Common myeloid progenitor, CD34-positive (primary cell): ENCODE measurements around the gene GMPR2.

Experiments used
- CTCF ChIA-PET: fragments of 350-600 bp; sonication (Branson Sonifier 250); formaldehyde crosslinking; loops from one replicate; lab custom pipeline; 2021; ENCODE audit warnings: antibody characterized with exemption; lab: Charles Lee
- POLR2A ChIA-PET: fragments of 350-600 bp; sonication (Branson Sonifier 250); formaldehyde crosslinking; loops from one replicate; lab custom pipeline; 2021; ENCODE audit warnings: antibody characterized with exemption; lab: Charles Lee
- DNase-seq, 3 donors: peaks; one replicate each; pipeline versions ENCODE4 v3.0.0 to v3.0.0-alpha.2; 2013
- H3K27ac ChIP-seq, 2 experiments: 1 replicate in 1 of 2; 2 replicates in 1 of 2; pipeline ENCODE4 v1.7.0; 2013; ENCODE audit warnings: inconsistent platforms in 2 of 2, low read length in 2 of 2, mild to moderate bottlenecking in 2 of 2, low read depth in 1 of 2, moderate library complexity in 1 of 2; ENCODE audit not compliant: severe bottlenecking in 2 of 2, insufficient read depth in 1 of 2, poor library complexity in 1 of 2
- H3K27me3 ChIP-seq, 5 experiments: replicated peaks in 2 of 5; 1 replicate in 3 of 5; 2 replicates in 2 of 5; pipeline versions ENCODE4 v1.6.1 to v1.7.0; 2013; ENCODE audit warnings: low read length in 4 of 5, mild to moderate bottlenecking in 2 of 5, moderate library complexity in 2 of 5, inconsistent platforms in 1 of 5; ENCODE audit not compliant: insufficient read depth in 5 of 5, control insufficient read depth in 4 of 5
- H3K36me3 ChIP-seq, 4 experiments: 1 replicate in 2 of 4; 2 replicates in 2 of 4; pipeline versions ENCODE4 v1.6.1 to v1.7.0; 2013; ENCODE audit warnings: low read length in 3 of 4, control low read depth in 1 of 4, mild to moderate bottlenecking in 1 of 4; ENCODE audit not compliant: control insufficient read depth in 4 of 4, insufficient read depth in 4 of 4
- H3K4me1 ChIP-seq, 4 experiments: 1 replicate in 3 of 4; 2 replicates in 1 of 4; pipeline versions ENCODE4 v1.6.1 to v1.7.1; 2013; ENCODE audit warnings: low read length in 3 of 4, mild to moderate bottlenecking in 3 of 4, control low read depth in 1 of 4, inconsistent platforms in 1 of 4, moderate library complexity in 1 of 4; ENCODE audit not compliant: control insufficient read depth in 4 of 4, insufficient read depth in 4 of 4; ENCODE audit errors: control extremely low read depth in 1 of 4
- H3K4me3 ChIP-seq, 7 experiments: 1 replicate in 4 of 7; 2 replicates in 3 of 7; pipeline versions ENCODE4 v1.5.1 to v1.7.0; 2013; ENCODE audit warnings: mild to moderate bottlenecking in 7 of 7, low read length in 6 of 7, moderate library complexity in 6 of 7, inconsistent platforms in 2 of 7, low read depth in 2 of 7, control low read depth in 1 of 7; ENCODE audit not compliant: insufficient read depth in 4 of 7, control insufficient read depth in 1 of 7; ENCODE audit errors: extremely low read depth in 1 of 7
- H3K9me3 ChIP-seq, 5 experiments: 1 replicate in 4 of 5; 2 replicates in 1 of 5; pipeline versions ENCODE4 v1.6.1 to v1.7.1; 2013; ENCODE audit warnings: low read length in 4 of 5, mild to moderate bottlenecking in 2 of 5, inconsistent platforms in 1 of 5, low read depth in 1 of 5, moderate library complexity in 1 of 5; ENCODE audit not compliant: control insufficient read depth in 4 of 5, insufficient read depth in 2 of 5; ENCODE audit errors: control extremely low read depth in 1 of 5
- WGBS: methylation state at CpG from one replicate; pipeline ENCODE4 v1.1.5; 2013; ENCODE audit not compliant: insufficient coverage; 5-methylcytosine and 5-hydroxymethylcytosine counted together

The GMPR2 gene

GRCh38 chr14:24187539-24187915 is 45.2 kb upstream of the GMPR2 start:
- Histone ChIP-seq H3K4me3 (peak overlapping the region in 5 of 7 experiments; percentile 68 to 90 (median 81)), H3K9me3 (no peaks in the 10 kb centered on the region), H3K27ac (peak overlapping the region in 1 of 2 experiments; percentile 77), H3K36me3 (peaks cover 13 to 72% (median 40%) of the 10 kb centered on the region in 4 experiments), H3K27me3 (no peaks in the 10 kb centered on the region), H3K4me1 (peaks cover 0 to 25% (median 20%) of the 10 kb centered on the region in 4 experiments)
- WGBS: 100% methylated on average over 1 of the region's 2 CpGs
- CTCF ChIA-PET: interaction anchor here (0.9 to 4.4 kb wide), 5 partner anchors 14 to 55 kb away, joined by 4 to 19 read pairs (median 6); partner anchors contain the start of genes CHMP4A, IRF9, REC8 and TINF2
- no peak for DNase-seq
- POLR2A ChIA-PET: no interaction called here

GRCh38 chr14:24188251-24189058 is 44.3 kb upstream of the GMPR2 start, which contains the start of gene IPO4:
IPO4 (minus strand) TSS chr14:24188816; CDS start chr14:24188787, 29 bp downstream.
- Histone ChIP-seq H3K9me3 (no peaks in the 10 kb centered on the region), H3K27me3 (no peaks in the 10 kb centered on the region), H3K27ac (peak within 1 kb of the TSS; percentile 46 to 77), H3K4me1 (peaks cover 0 to 25% (median 20%) of the 10 kb centered on the region in 4 experiments), H3K36me3 (peaks cover 13 to 70% (median 38%) of the 10 kb centered on the region in 4 experiments), H3K4me3 (peak within 1 kb of the TSS; percentile 65 to 90 (median 79))
- peak; percentile 98 for DNase-seq
- under 1% methylated on average over 57 of the region's 65 CpGs for WGBS
- ChIA-PET POLR2A (interaction anchor here (0.6 to 1.0 kb wide), 4 partner anchors 26 to 248 kb away, joined by 3 to 4 read pairs (median 3); partner anchors contain the start of genes DCAF11, NRL and PSME2), CTCF (interaction anchor here (0.8 to 4.4 kb wide), 12 partner anchors 9 to 248 kb away, joined by 3 to 19 read pairs (median 4); partner anchors contain the start of genes CHMP4A, CIDEB, EMC9 and IRF9)

GRCh38 chr14:24189059-24189375 is 43.7 kb upstream of the GMPR2 start:
- DNase-seq: no peak
- Histone ChIP-seq H3K4me3 (peak overlapping the region; percentile 65 to 90 (median 79)), H3K36me3 (peaks cover 12 to 64% (median 33%) of the 10 kb centered on the region in 4 experiments), H3K4me1 (peaks cover 0 to 27% (median 20%) of the 10 kb centered on the region in 4 experiments), H3K9me3 (no peaks in the 10 kb centered on the region), H3K27me3 (no peaks in the 10 kb centered on the region), H3K27ac (peak overlapping the region; percentile 46 to 77)
- WGBS: no CpG with 5 or more reads among the region's 3 CpGs
- POLR2A ChIA-PET: interaction anchor here (0.6 to 1.0 kb wide), 3 partner anchors 26 to 75 kb away, joined by 3 to 4 read pairs (median 3); partner anchors contain the start of genes DCAF11, NRL and PSME2
- CTCF ChIA-PET: interaction anchor here (0.8 to 4.4 kb wide), 11 partner anchors 10 to 247 kb away, joined by 3 to 19 read pairs (median 5); partner anchors contain the start of genes CHMP4A, CIDEB, IRF9 and REC8

- no peak overlapping the region for H3K4me3 ChIP-seq
- no peaks in the 10 kb centered on the region for H3K27me3 ChIP-seq
- H3K9me3 ChIP-seq: no peaks in the 10 kb centered on the region
- peaks cover 0 to 31% (median 23%) of the 10 kb centered on the region in 4 experiments for H3K4me1 ChIP-seq
- H3K36me3 ChIP-seq: peaks cover 12 to 60% (median 32%) of the 10 kb centered on the region in 4 experiments
- CTCF ChIA-PET: interaction anchor here (0.9 to 4.4 kb wide), 8 partner anchors 15 to 119 kb away, joined by 3 to 19 read pairs (median 6); partner anchors contain the start of genes CHMP4A, CIDEB, IRF9 and REC8
- WGBS: 98% methylated on average over 8 of the region's 9 CpGs
- H3K27ac ChIP-seq: no peak overlapping the region
- no peak for DNase-seq
- POLR2A ChIA-PET: interaction anchor here (0.6 to 1.0 kb wide), 3 partner anchors 25 to 75 kb away, joined by 3 to 4 read pairs (median 3); partner anchors contain the start of genes DCAF11, NRL and PSME2
Observed at GRCh38 chr14:24189460-24189859, 43.3 kb upstream of the GMPR2 start.

GRCh38 chr14:24190416-24190815 is 42.3 kb upstream of the GMPR2 start:
- ChIA-PET CTCF (interaction anchor here (0.9 to 2.8 kb wide), 2 partner anchors 16 to 118 kb away, joined by 3 to 10 read pairs; partner anchors contain the start of genes CIDEB and TSSK4), POLR2A (no interaction called here)
- WGBS: 94% methylated on average over 8 of the region's 10 CpGs

GRCh38 chr14:24192933-24193332 is 39.8 kb upstream of the GMPR2 start:
- H3K4me1 ChIP-seq: peaks cover 4 to 49% (median 37%) of the 10 kb centered on the region in 4 experiments
- no peaks in the 10 kb centered on the region for H3K9me3 ChIP-seq
- no peak overlapping the region for H3K27ac ChIP-seq
- no peak overlapping the region for H3K4me3 ChIP-seq
- DNase-seq: no peak
- ChIA-PET CTCF (no interaction called here), POLR2A (no interaction called here)
- H3K27me3 ChIP-seq: no peaks in the 10 kb centered on the region
- H3K36me3 ChIP-seq: peaks cover 4 to 26% (median 15%) of the 10 kb centered on the region in 4 experiments
- WGBS: 91% methylated on average over 13 of the region's 15 CpGs

More at GRCh38 chr14:24190416-24190815, 42.3 kb upstream of the GMPR2 start:
- Histone ChIP-seq H3K27ac (no peak overlapping the region), H3K4me3 (no peak overlapping the region), H3K4me1 (peaks cover 0 to 39% (median 31%) of the 10 kb centered on the region in 4 experiments), H3K9me3 (no peaks in the 10 kb centered on the region), H3K36me3 (peaks cover 12 to 50% (median 27%) of the 10 kb centered on the region in 4 experiments), H3K27me3 (no peaks in the 10 kb centered on the region)
- DNase-seq: no peak
